HepG2 (cell line): ENCODE results near the gene SLC31A2. TPM values are rescaled to one million over a fixed set of nuclear protein-coding genes. Genes with fewer than 3 reads are reported as not detected.
A peak's percentile ranks its signal among the peaks of the same experiment; 100 is the strongest.

Experiments used
- ATAC-seq: fragments of 200-7000 bp; cut with Tn5 transposase; 3 replicates; pipeline ENCODE4 v1.9.1; 2020; ENCODE audit warnings: mild to moderate bottlenecking, moderate library complexity
- BruUV-seq: library from RNA; stranded (reverse); fragments of 400-500 nt; replicated peaks from 2 replicates; lab custom pipeline; 2021; lab: Mats Ljungman, UMichigan
- CTCF ChIA-PET: fragments of 300-600 bp; formaldehyde crosslinking; extraction: SDS; loops from one replicate; lab custom pipeline; 2021; ENCODE audit warnings: low total read pairs, inconsistent platforms, low intra/inter-chr PET ratio; lab: Yijun Ruan, JAX
- POLR2A ChIA-PET: fragments of 350-600 bp; sonication (Branson Sonifier 250); formaldehyde crosslinking; loops from one replicate; lab custom pipeline; 2020; ENCODE audit warnings: antibody characterized with exemption, inconsistent platforms; lab: Yijun Ruan, JAX
- DNase-seq: peaks from one replicate; pipeline ENCODE4 v3.0.0-alpha.2; 2015; ENCODE audit warnings: low spot score
- FAIRE-seq: peaks from 3 replicates; lab custom pipeline; 2011; peaks lifted over from hg19 to GRCh38; lab: Jason Lieb, UNC
- H2AFZ ChIP-seq: one replicate; pipeline ENCODE4 v1.6.1; 2011; ENCODE audit warnings: low read length, inconsistent platforms
- H3K27ac ChIP-seq: fragments of 300-600 bp; 3 replicates; pipeline ENCODE4 v1.8.0; 2011; ENCODE audit warnings: mixed run types, mild to moderate bottlenecking, mixed read lengths, low read length, inconsistent platforms; ENCODE audit not compliant: insufficient read depth; ENCODE audit errors: extremely low read length
- H3K27me3 ChIP-seq, 2 experiments: fragments of 200-600 bp in 1 of 2; 2 replicates in 1 of 2; 3 replicates in 1 of 2; pipeline versions ENCODE4 v1.6.0 to v1.8.0; 2011; ENCODE audit warnings: low read length in 2 of 2, mild to moderate bottlenecking in 2 of 2, moderate library complexity in 2 of 2, inconsistent platforms in 1 of 2; ENCODE audit not compliant: insufficient read depth in 2 of 2, control insufficient read depth in 1 of 2
- H3K36me3 ChIP-seq, 2 experiments: fragments of 200-600 bp in 1 of 2; replicated peaks in 1 of 2; 2 replicates in 1 of 2; 3 replicates in 1 of 2; pipeline versions ENCODE4 v1.5.1 to v1.8.0; 2011; ENCODE audit warnings: low read length in 2 of 2, inconsistent platforms in 1 of 2; ENCODE audit not compliant: insufficient read depth in 2 of 2, control insufficient read depth in 1 of 2
- H3K4me1 ChIP-seq: 2 replicates; pipeline ENCODE4 v1.5.1; 2012; ENCODE audit warnings: low read length, inconsistent platforms; ENCODE audit not compliant: insufficient read depth
- H3K4me2 ChIP-seq: 2 replicates; pipeline ENCODE4 v1.6.0; 2011; ENCODE audit warnings: low read depth, low read length, inconsistent platforms
- H3K4me3 ChIP-seq, 3 experiments: fragments of 200-600 bp in 1 of 3; sonication (generic), shearing (Covaris generic) in 1 of 3; replicated peaks in 1 of 3; 2 replicates each; pipeline ENCODE4 v1.5.1; 2011 to 2016; ENCODE audit warnings: low read length in 3 of 3, inconsistent platforms in 2 of 3, low read depth in 2 of 3, mild to moderate bottlenecking in 2 of 3, control low read depth in 1 of 3, mixed read lengths in 1 of 3; ENCODE audit not compliant: insufficient read depth in 1 of 3
- H3K79me2 ChIP-seq: one replicate; pipeline ENCODE4 v1.6.1; 2011; ENCODE audit warnings: low read length, inconsistent platforms; ENCODE audit not compliant: insufficient read depth
- H3K9ac ChIP-seq: 2 replicates; pipeline ENCODE4 v1.6.0; 2011; ENCODE audit warnings: mild to moderate bottlenecking, low read depth, low read length, inconsistent platforms; ENCODE audit not compliant: insufficient read depth
- H3K9me3 ChIP-seq: 2 replicates; pipeline ENCODE4 v1.5.1; 2012; ENCODE audit warnings: mild to moderate bottlenecking, low read length
- H4K20me1 ChIP-seq: 2 replicates; pipeline ENCODE4 v1.6.0; 2011; ENCODE audit warnings: inconsistent platforms, mild to moderate bottlenecking, low read length, moderate library complexity; ENCODE audit not compliant: insufficient read depth
- MAFF ChIP-seq: IDR thresholded peaks from 2 replicates; pipeline ENCODE4 v1.6.1; 2011; ENCODE audit warnings: low read depth, low read length, improper control_type of control experiment
- MAFK ChIP-seq, 2 experiments: IDR thresholded peaks in 1 of 2; conservative IDR thresholded peaks in 1 of 2; 2 replicates each; pipeline ENCODE4 v1.6.1; 2011; ENCODE audit warnings: improper control_type of control experiment in 2 of 2, low read length in 2 of 2
- PHF8 ChIP-seq: sonication (generic); formaldehyde crosslinking; IDR thresholded peaks from 2 replicates; pipeline ENCODE4 v1.5.0; 2020; ENCODE audit warnings: missing genetic modification reagents
- PTBP1 ChIP-seq: fragments of 200-400 bp; formaldehyde crosslinking; IDR thresholded peaks from 2 replicates; pipeline ENCODE4 v1.6.1; 2018; ENCODE audit warnings: low read length, low read depth; ENCODE audit not compliant: poor library complexity, severe bottlenecking
- ZFP82 ChIP-seq: sonication (generic); formaldehyde crosslinking; IDR thresholded peaks from 2 replicates; pipeline ENCODE4 v1.5.1; 2020; ENCODE audit warnings: mild to moderate bottlenecking, missing genetic modification reagents, borderline replicate concordance
- ZNF781 ChIP-seq: sonication (generic); formaldehyde crosslinking; IDR thresholded peaks from 2 replicates; pipeline ENCODE4 v1.5.1; 2020; ENCODE audit warnings: borderline replicate concordance, mild to moderate bottlenecking, missing genetic modification reagents; ENCODE audit errors: not compliant biosample characterization
- ZNF784 ChIP-seq: sonication (generic); formaldehyde crosslinking; IDR thresholded peaks from 2 replicates; pipeline ENCODE4 v1.5.1; 2020; ENCODE audit warnings: missing genetic modification reagents, mild to moderate bottlenecking, borderline replicate concordance
- ZSCAN22 ChIP-seq: sonication (generic); formaldehyde crosslinking; IDR thresholded peaks from 2 replicates; pipeline ENCODE4 v1.4.0; 2020; ENCODE audit warnings: mild to moderate bottlenecking, missing genetic modification reagents
- WGBS: methylation state at CpG from one replicate; pipeline ENCODE4 v1.1.6; 2017; ENCODE audit warnings: low lambda C conversion rate; 5-methylcytosine and 5-hydroxymethylcytosine counted together
- in situ Hi-C: cut with HindIII; loops from 2 replicates; pipeline ENCODE4 v1.10.0; 2017; ENCODE audit warnings: low pct_unique_long_range_greater_than_20kb; ENCODE audit not compliant: extremely low pct_ligation_motif_present
- intact Hi-C: fragments of 100-400 bp; cut with micrococcal nuclease; formaldehyde crosslinking; loops from one replicate; pipeline ENCODE4 v1.10.0; 2022; ENCODE audit not compliant: unreplicated experiment
- polyA plus RNA-seq, 8 experiments: library from polyadenylated mRNA; depleted of rRNA in 3 of 8; stranded (reverse) in 7 of 8; unstranded in 1 of 8; fragments of >200 nt; fragmentation: Illumina TruSeq in 4 of 8; extraction: Trizol in 4 of 8; gene quantifications; 2 replicates each; pipeline versions ENCODE4 v1.2.1 to v1.2.3, GENCODE V29; 2011 to 2016; ENCODE audit warnings: low read depth in 4 of 8, missing spikeins in 1 of 8, mixed read lengths in 1 of 8; ENCODE audit not compliant: insufficient read depth in 1 of 8
- total RNA-seq, 5 experiments: library from RNA; depleted of rRNA; stranded (reverse); fragments of >200 nt; fragmentation: Illumina TruSeq; extraction: Trizol; gene quantifications; 2 replicates each; pipeline ENCODE4 v1.2.3, GENCODE V29; 2016; ENCODE audit warnings: low read depth in 1 of 5

Gene SLC31A2
- total and polyA plus RNA-seq, 2 of the 13 experiments (the other 11 are each of a cell fraction or from before 2014, with no cell fraction given), result 9.3 to 10.2 TPM

DNA sequence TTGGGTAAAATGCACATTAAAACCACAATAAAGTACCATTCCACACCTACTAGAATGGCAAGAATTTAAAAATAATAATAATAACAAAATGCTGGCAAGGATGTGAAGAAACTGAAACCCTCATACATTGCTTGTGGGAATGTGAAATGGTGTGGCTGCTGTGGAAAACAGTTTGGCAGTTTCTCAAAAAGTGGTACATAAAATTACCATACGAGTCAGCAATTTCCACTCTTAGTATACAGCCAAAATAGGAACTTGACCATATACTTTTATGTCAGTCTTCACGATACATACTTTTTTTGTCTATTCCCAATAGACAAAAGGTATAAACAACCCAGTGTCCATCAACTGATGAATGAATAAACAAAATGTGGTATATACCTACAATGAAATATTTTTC lies 54.6 kb downstream of the SLC31A2 start:
- ATAC-seq (no peak), DNase-seq (no peak), FAIRE-seq (no peak)
- H3K79me2 ChIP-seq, result no peaks in the 10 kb centered on the region
- H3K4me2 ChIP-seq, result no peak overlapping the region
- no peaks in the 10 kb centered on the region for H4K20me1 ChIP-seq
- ChIA-PET CTCF (no interaction called here), POLR2A (no interaction called here)
- H3K9me3 ChIP-seq, result no peaks in the 10 kb centered on the region
- H2AFZ ChIP-seq, result no peak overlapping the region
- no peaks in the 10 kb centered on the region; the same call in 1 of the 2 replicates for H3K4me1 ChIP-seq
- H3K27me3 ChIP-seq, result no peaks in the 10 kb centered on the region
- no peak overlapping the region for H3K4me3 ChIP-seq
- H3K36me3 ChIP-seq, result peaks cover 8 to 54% of the 10 kb centered on the region in 2 experiments; a peak in 3 of 5 replicates
- intact Hi-C loops, result no loop called here
- in situ Hi-C loops, result no loop called here
- no peak overlapping the region for H3K27ac ChIP-seq
- no TSS peak for BruUV-seq
- no peak overlapping the region for H3K9ac ChIP-seq
- peak; percentile 69 to 86 for TF ChIP-seq MAFK (conservative IDR thresholded peaks at IDR 0.05 in 1 of 2, IDR thresholded peaks at IDR 0.05 in 1 of 2; ENCODE audit: low read length in 2 of 2)
- TF ChIP-seq MAFF, result peak; percentile 76
- TF ChIP-seq PTBP1, result no peak
- TF ChIP-seq ZFP82 (CRISPR knock-in tag), result no peak
- no peak for TF ChIP-seq ZNF784 (CRISPR knock-in tag)
- 95% methylated on average over 2 of the region's 2 CpGs for WGBS

DNA sequence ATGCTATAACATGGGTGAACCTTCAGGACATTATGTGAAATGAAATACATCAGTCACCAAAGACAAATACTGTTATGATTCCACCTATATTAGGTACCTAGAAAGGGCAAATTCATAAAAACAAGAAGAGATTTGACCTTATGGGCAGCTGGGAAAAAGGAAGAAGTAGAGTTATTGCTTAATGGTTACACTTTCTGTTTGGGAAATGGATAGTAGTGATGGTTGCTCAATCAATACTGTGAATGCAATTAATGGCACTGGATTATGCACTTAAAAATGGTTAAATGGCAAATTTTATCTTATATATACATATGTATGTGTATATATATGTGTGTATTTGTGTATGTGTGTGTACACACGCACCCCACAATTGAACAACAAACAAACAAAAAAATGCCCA lies 55.1 kb downstream of the SLC31A2 start:
- no TSS peak for BruUV-seq
- DNase-seq (no peak), FAIRE-seq (no peak), ATAC-seq (no peak)
- Histone ChIP-seq H3K9ac (no peak overlapping the region), H3K79me2 (no peaks in the 10 kb centered on the region), H3K36me3 (peaks cover 8 to 53% of the 10 kb centered on the region in 2 experiments; a peak in 3 of 5 replicates)
- ChIA-PET CTCF (no interaction called here), POLR2A (no interaction called here)
- TF ChIP-seq ZSCAN22 (CRISPR knock-in tag) (no peak), ZNF781 (CRISPR knock-in tag) (no peak), PHF8 (no peak)
- TF ChIP-seq, all 625 proteins: peak for 0
- intact Hi-C loops, result no loop called here
- no peaks in the 10 kb centered on the region for H3K9me3 ChIP-seq
- H3K4me2 ChIP-seq, result no peak overlapping the region
- WGBS, result 91% methylated on average over 1 of the region's 1 CpG
- no peak overlapping the region for H2AFZ ChIP-seq
- no peak overlapping the region for H3K27ac ChIP-seq
- H4K20me1 ChIP-seq, result no peaks in the 10 kb centered on the region
- H3K27me3 ChIP-seq, result no peaks in the 10 kb centered on the region
- no peak overlapping the region for H3K4me3 ChIP-seq
- H3K4me1 ChIP-seq, result no peaks in the 10 kb centered on the region; the same call in 1 of the 2 replicates
- in situ Hi-C loops, result no loop called here
